CD14-positive monocyte (primary cell): Measurements from ENCODE around the gene LACTB. TPM values are rescaled to one million over a fixed set of nuclear protein-coding genes. Genes with fewer than 3 reads are reported as not detected.

Experiments used
- DNase-seq, 3 donors: peaks; one replicate each; pipeline ENCODE4 v3.0.0-alpha.2; 2011 to 2022
- H2AFZ ChIP-seq: 2 replicates; pipeline ENCODE4 v1.6.0; 2012; ENCODE audit warnings: mild to moderate bottlenecking, low read depth, low read length, inconsistent platforms; ENCODE audit not compliant: insufficient read depth, poor library complexity, severe bottlenecking
- H3K27ac ChIP-seq, 2 donors: 1 replicate in 1 of 2; 2 replicates in 1 of 2; pipeline ENCODE4 v1.5.1; 2012 to 2013; ENCODE audit warnings: low read length in 2 of 2, control low read depth in 1 of 2, inconsistent platforms in 1 of 2, low read depth in 1 of 2, mild to moderate bottlenecking in 1 of 2
- H3K27me3 ChIP-seq, 2 donors: one replicate each; pipeline versions ENCODE4 v1.6.0 to v1.6.1; 2011 to 2013; ENCODE audit warnings: low read length in 2 of 2; ENCODE audit not compliant: control insufficient read depth in 2 of 2, insufficient read depth in 2 of 2
- H3K36me3 ChIP-seq, 2 donors: replicated peaks in 1 of 2; 1 replicate in 1 of 2; 2 replicates in 1 of 2; pipeline versions ENCODE4 v1.5.1 to v1.6.1; 2012 to 2013; ENCODE audit warnings: low read length in 2 of 2, control low read depth in 1 of 2, inconsistent platforms in 1 of 2, mild to moderate bottlenecking in 1 of 2; ENCODE audit not compliant: insufficient read depth in 2 of 2, control insufficient read depth in 1 of 2
- H3K4me1 ChIP-seq, 2 donors: 1 replicate in 1 of 2; 2 replicates in 1 of 2; pipeline versions ENCODE4 v1.5.1 to v1.6.1; 2012 to 2013; ENCODE audit warnings: low read length in 2 of 2, control low read depth in 1 of 2, inconsistent platforms in 1 of 2, mild to moderate bottlenecking in 1 of 2, moderate library complexity in 1 of 2; ENCODE audit not compliant: insufficient read depth in 2 of 2, control insufficient read depth in 1 of 2
- H3K4me2 ChIP-seq: replicated peaks from 2 replicates; pipeline ENCODE3; 2012; ENCODE audit warnings: low read length, moderate library complexity, mild to moderate bottlenecking; ENCODE audit not compliant: poor library complexity, severe bottlenecking; ENCODE audit errors: extremely low read depth
- H3K4me3 ChIP-seq, 3 experiments: fragments of 200-600 bp in 1 of 3; sonication (generic) in 1 of 3; replicated peaks in 1 of 3; 1 replicate in 2 of 3; 2 replicates in 1 of 3; pipeline ENCODE4 v1.5.1; 2011 to 2013; ENCODE audit warnings: low read length in 3 of 3, mild to moderate bottlenecking in 3 of 3, control low read depth in 2 of 3, low read depth in 2 of 3, inconsistent platforms in 1 of 3, moderate library complexity in 1 of 3
- H3K79me2 ChIP-seq: 2 replicates; pipeline ENCODE4 v1.6.0; 2012; ENCODE audit warnings: mild to moderate bottlenecking, control low read depth, inconsistent platforms, low read length, moderate library complexity; ENCODE audit not compliant: insufficient read depth
- H3K9ac ChIP-seq: 2 replicates; pipeline ENCODE4 v1.6.0; 2017; ENCODE audit warnings: low read length, mild to moderate bottlenecking; ENCODE audit not compliant: insufficient read depth, poor library complexity, severe bottlenecking
- H3K9me3 ChIP-seq, 2 donors: replicated peaks in 1 of 2; 1 replicate in 1 of 2; 2 replicates in 1 of 2; pipeline versions ENCODE4 v1.5.1 to v1.6.1; 2012 to 2013; ENCODE audit warnings: low read length in 2 of 2, control low read depth in 1 of 2; ENCODE audit not compliant: control insufficient read depth in 1 of 2, insufficient read depth in 1 of 2
- H4K20me1 ChIP-seq: 2 replicates; pipeline ENCODE4 v1.6.0; 2012; ENCODE audit warnings: mild to moderate bottlenecking, low read length, control low read depth, moderate library complexity; ENCODE audit not compliant: insufficient read depth
- H3K27ac Mint-ChIP-seq, 7 donors: one replicate each; pipeline ENCODE4 v1.8.0; 2020; ENCODE audit warnings: mild to moderate bottlenecking in 7 of 7, mixed read lengths in 7 of 7, moderate library complexity in 6 of 7, inconsistent platforms in 2 of 7
- H3K27me3 Mint-ChIP-seq, 3 donors: one replicate each; pipeline ENCODE4 v1.8.0; 2021 to 2022; ENCODE audit warnings: low read depth in 3 of 3, mild to moderate bottlenecking in 3 of 3, mixed read lengths in 3 of 3, moderate library complexity in 3 of 3, inconsistent platforms in 1 of 3
- H3K36me3 Mint-ChIP-seq, 2 donors: one replicate each; pipeline ENCODE4 v1.8.0; 2020; ENCODE audit warnings: mixed read lengths in 2 of 2, inconsistent platforms in 1 of 2, mild to moderate bottlenecking in 1 of 2
- H3K4me1 Mint-ChIP-seq: one replicate; pipeline ENCODE4 v1.8.0; 2020; ENCODE audit warnings: mild to moderate bottlenecking, mixed read lengths
- H3K4me3 Mint-ChIP-seq, 2 donors: one replicate each; pipeline ENCODE4 v1.8.0; 2020; ENCODE audit warnings: mild to moderate bottlenecking in 2 of 2, mixed read lengths in 2 of 2, moderate library complexity in 1 of 2
- H3K9me3 Mint-ChIP-seq, 7 donors: one replicate each; pipeline ENCODE4 v1.8.0; 2020 to 2022; ENCODE audit warnings: mixed read lengths in 7 of 7, mild to moderate bottlenecking in 6 of 7, moderate library complexity in 6 of 7, inconsistent platforms in 2 of 7
- WGBS: methylation state at CpG from one replicate; pipeline ENCODE4 v1.1.5; 2013; ENCODE audit warnings: missing lambda C conversion rate; ENCODE audit not compliant: insufficient coverage; 5-methylcytosine and 5-hydroxymethylcytosine counted together
- intact Hi-C, 2 donors: fragments of 100-400 bp; cut with micrococcal nuclease; formaldehyde crosslinking; loops; one replicate each; pipeline versions ENCODE4 v1.15.0 to v1.15.1; 2023
- polyA plus RNA-seq, 3 donors: library from polyadenylated mRNA; depleted of rRNA in 1 of 3; unstranded in 2 of 3; stranded (reverse) in 1 of 3; fragments of 300-500 nt in 2 of 3; fragments of >200 nt in 1 of 3; fragmentation: Illumina TruSeq in 2 of 3; gene quantifications; 1 replicate in 2 of 3; 2 replicates in 1 of 3; pipeline ENCODE4 v1.2.3, GENCODE V29; 2012 to 2021
- TF ChIP-seq, protein P1 (sequence below): fragments of 200-600 bp; IDR thresholded peaks from one replicate; pipeline ENCODE4 v1.8.0; 2022; ENCODE audit warnings: antibody characterized with exemption, mild to moderate bottlenecking

The LACTB gene
- polyA plus RNA-seq, 3 donors = 18.5 to 59.3 (median 40.4) TPM

DNA sequence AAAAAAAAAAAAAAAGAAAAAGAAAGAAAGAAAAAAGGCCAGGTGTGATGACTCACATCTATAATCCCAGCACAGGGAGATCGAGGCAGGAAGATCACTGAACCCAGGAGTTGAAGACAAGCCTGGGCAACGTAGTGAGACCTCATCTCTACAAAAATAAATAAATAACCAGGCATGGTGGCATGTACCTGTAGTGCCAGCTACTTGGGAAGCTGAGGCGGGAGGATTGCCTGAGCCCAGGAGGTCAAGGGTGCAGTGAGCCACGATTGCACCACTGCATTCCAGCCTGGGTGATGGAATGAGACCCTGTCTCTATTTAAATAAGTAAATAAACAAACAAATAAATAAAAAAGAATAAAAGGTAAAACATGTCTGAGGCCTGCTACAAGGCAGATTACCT, 39.3 kb upstream of the LACTB start:
- H3K27me3 Mint-ChIP-seq = peaks cover 2 to 4% (median 3%) of the 10 kb centered on the region in 3 donors
- H3K4me1 Mint-ChIP-seq = no peaks in the 10 kb centered on the region
- H3K36me3 Mint-ChIP-seq = no peaks in the 10 kb centered on the region
- TF ChIP-seq, protein P1, sequence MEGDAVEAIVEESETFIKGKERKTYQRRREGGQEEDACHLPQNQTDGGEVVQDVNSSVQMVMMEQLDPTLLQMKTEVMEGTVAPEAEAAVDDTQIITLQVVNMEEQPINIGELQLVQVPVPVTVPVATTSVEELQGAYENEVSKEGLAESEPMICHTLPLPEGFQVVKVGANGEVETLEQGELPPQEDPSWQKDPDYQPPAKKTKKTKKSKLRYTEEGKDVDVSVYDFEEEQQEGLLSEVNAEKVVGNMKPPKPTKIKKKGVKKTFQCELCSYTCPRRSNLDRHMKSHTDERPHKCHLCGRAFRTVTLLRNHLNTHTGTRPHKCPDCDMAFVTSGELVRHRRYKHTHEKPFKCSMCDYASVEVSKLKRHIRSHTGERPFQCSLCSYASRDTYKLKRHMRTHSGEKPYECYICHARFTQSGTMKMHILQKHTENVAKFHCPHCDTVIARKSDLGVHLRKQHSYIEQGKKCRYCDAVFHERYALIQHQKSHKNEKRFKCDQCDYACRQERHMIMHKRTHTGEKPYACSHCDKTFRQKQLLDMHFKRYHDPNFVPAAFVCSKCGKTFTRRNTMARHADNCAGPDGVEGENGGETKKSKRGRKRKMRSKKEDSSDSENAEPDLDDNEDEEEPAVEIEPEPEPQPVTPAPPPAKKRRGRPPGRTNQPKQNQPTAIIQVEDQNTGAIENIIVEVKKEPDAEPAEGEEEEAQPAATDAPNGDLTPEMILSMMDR = no peak
- Histone ChIP-seq H3K4me3 (no peak overlapping the region), H3K9ac (no peak overlapping the region), H3K4me1 (no peaks in the 10 kb centered on the region), H3K79me2 (no peaks in the 10 kb centered on the region), H4K20me1 (no peaks in the 10 kb centered on the region), H3K36me3 (no peaks in the 10 kb centered on the region), H2AFZ (no peak overlapping the region), H3K9me3 (no peaks in the 10 kb centered on the region), H3K27me3 (no peaks in the 10 kb centered on the region), H3K4me2 (no peak overlapping the region), H3K27ac (no peak overlapping the region)
- no peak for DNase-seq
- no CpG with 5 or more reads among the region's 4 CpGs for WGBS
- H3K4me3 Mint-ChIP-seq = no peak overlapping the region
- H3K9me3 Mint-ChIP-seq = peaks cover 0 to 2% (median 0%) of the 10 kb centered on the region in 7 donors
- peak overlapping the region in 1 of 7 donors; percentile 11 for H3K27ac Mint-ChIP-seq
- intact Hi-C loops = no loop called here

- H3K4me2 ChIP-seq = no peak overlapping the region
- Mint-ChIP-seq H3K27ac (no peak overlapping the region), H3K4me1 (no peaks in the 10 kb centered on the region), H3K9me3 (peaks cover 0 to 2% (median 0%) of the 10 kb centered on the region in 7 donors), H3K4me3 (no peak overlapping the region), H3K36me3 (no peaks in the 10 kb centered on the region), H3K27me3 (peaks cover 2 to 4% (median 3%) of the 10 kb centered on the region in 3 donors)
- no peaks in the 10 kb centered on the region for H3K36me3 ChIP-seq
- no peak for DNase-seq
- H3K9ac ChIP-seq = no peak overlapping the region
- H3K4me1 ChIP-seq = no peaks in the 10 kb centered on the region
- TF ChIP-seq, protein P1 = no peak
- H3K79me2 ChIP-seq = no peaks in the 10 kb centered on the region
- intact Hi-C loops = no loop called here
- H3K27me3 ChIP-seq = no peaks in the 10 kb centered on the region
- WGBS = 94% methylated on average over 6 of the region's 12 CpGs
- no peak overlapping the region for H3K4me3 ChIP-seq
- H4K20me1 ChIP-seq = no peaks in the 10 kb centered on the region
- no peaks in the 10 kb centered on the region for H3K9me3 ChIP-seq
- no peak overlapping the region for H3K27ac ChIP-seq
- no peak overlapping the region for H2AFZ ChIP-seq
Observed at GRCh38 chr15:63083044-63083443, 38.6 kb upstream of the LACTB start.
